Stimulated activated CD8-positive, alpha-beta memory T cell treated with anti-CD3 and anti-CD28 coated beads, Interleukin-4, amount 100 ng/mL, for 4 hours (primary cell): ENCODE results near the gene CPE.

Source experiments
- DNase-seq, 2 donors: peaks; one replicate each; pipeline ENCODE4 v3.0.0-alpha.2; 2020; ENCODE audit warnings: low read depth in 2 of 2, low spot score in 1 of 2

Gene CPE

GRCh38 chr4:165505958-165506837 lies 127.4 kb downstream of the CPE start:
- DNase-seq, result no peak

GRCh38 chr4:165506849-165507248 lies 128.0 kb downstream of the CPE start:
- DNase-seq, result no peak

DNA sequence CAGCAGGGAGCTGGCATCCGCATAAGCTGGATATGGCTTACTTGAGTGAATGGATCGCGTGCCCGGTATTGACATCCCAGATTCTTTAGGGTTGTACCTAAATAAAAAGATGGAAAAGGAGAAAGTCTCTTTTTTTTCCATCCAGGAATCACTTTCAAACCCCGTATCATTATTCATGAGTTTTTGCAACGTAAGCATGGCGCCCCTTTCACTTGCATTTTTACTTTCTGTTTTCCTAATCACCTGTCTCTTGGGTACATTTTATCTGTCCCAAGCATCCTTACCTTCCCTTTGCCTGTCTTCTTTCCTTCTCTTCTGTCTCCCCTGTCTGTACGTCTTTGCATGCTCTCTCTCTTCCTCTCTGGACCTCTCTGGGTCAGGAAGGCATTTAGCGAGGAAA lies 128.6 kb downstream of the CPE start:
- DNase-seq, result no peak

DNA sequence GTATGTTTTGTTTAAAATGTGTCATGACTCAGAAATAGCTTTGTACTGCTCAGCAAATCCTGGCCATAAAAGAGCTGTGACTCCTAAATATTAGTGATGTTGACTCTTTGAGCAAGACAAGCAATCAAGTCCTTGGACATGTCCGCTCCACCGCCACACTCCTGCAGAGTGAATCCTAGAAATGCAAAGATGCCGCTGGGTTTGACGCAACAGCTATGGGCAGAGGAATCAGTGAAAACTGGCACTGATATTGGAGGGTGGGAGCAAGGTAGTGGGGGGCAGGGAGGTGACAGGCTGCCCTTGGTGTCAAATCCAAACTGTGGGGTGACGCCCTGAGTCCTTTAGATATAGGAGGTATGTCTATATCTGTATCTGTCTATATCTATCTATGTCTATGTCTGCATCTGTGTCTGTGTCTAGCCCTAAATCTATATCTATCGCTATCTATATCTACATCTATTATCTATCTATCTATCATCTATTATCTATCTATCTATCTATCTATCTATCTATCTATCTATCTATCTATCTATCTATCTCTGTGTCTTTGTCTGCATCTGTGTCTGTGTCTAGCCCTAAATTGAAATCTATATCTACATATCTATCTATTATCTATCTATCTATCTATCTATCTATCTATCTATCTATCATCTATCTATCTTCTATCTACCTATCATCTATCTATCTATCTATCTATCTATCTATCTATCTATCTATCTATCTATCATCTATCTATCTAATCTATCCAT lies 129.7 kb downstream of the CPE start:
- DNase-seq, result no peak

DNA sequence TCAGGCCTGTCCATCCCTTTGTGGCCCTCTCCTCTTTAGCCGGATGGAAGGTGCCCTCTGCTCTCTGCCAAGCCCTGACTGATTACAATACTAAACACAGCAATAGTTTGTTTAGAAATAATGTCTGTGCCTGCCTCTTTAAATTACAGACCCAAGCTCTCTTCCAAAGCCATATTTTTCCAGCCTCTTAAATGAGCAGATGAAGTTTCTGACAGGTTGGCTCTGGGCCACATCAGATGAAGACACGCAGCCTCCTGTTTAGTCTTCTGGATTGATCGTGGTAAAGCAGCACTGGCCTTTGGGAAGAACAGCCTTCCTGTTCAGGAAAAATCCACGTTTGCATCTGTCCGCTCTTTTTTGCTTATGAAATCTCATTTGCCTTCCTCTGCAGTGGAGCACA lies 133.6 kb downstream of the CPE start:
- DNase-seq, result no peak

- no peak for DNase-seq
These were observed 135.9 kb downstream of the CPE start for GRCh38 chr4:165514739-165515138.

GRCh38 chr4:165515201-165515600 lies 136.4 kb downstream of the CPE start:
- no peak for DNase-seq

DNA sequence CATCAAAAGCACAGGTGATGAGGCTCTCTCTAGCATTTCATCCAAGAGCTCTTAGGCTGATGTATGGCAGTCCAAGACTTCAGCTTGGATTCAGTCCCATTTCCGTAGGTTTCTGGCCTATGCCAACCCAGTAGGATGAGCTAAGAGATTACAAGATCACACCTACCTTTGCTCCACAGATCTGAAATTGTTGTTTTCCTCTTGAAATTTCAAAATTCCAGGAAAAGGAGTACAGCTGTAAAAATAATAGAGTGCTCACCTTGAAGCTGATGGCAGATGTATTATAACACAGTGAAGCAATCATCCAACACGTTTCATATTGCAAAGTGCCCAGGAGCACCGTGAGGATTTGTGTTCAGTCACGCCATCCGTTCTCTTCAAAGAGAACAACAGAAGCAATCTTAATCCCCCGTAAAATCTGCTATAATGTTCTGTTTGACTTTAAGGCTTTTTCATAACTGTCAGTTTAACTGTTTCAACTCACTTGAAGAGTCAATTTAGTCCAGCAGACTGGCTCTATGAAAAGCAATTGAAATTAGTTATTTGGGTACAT lies 137.5 kb downstream of the CPE start:
- DNase-seq, result no peak

DNA sequence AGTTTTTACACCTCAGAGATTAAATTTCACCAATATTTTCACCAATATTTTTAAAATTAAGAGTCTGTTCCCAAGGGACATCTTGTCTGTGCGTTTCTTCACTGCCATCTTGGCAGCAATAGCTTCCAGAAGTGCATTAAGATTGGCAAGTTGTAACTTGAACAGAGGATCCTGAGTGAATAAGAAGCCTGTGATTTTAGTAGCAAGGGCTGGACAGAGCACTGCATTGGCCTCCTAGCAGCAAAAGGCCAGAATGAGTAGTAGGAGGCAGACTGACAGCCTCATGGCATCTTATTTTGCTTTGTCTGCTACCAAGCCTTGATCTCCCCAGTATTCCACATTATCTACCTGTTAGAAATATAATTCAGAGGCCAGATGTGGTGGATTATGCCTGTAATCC lies 138.4 kb downstream of the CPE start:
- DNase-seq, result no peak

DNA sequence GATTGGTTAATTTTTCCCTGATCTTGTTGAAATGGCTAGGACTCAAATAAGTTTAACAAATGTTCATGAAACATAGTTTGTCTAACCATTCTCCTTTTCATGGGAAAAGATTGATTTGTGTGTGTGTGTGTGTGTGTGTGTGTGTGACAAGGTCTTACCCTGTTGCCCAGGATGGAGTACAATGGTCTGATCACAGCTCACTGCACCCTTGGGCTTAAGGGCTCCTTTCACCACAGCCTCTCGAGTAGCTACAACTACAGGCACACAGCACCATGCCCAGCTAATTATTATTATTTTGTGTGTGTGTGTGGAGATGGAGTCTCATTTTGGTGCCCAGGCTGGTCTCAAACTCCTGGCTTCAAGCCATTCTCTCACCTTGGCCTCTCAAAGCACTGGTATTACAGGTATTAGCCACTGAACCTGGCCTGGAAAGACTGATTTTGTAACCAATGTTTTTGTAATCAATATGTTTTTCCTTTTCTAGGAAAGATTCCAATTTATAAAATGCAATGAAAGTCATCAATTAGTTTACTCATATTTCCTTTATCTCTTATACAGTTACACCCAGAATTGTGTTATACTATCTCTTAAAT lies 139.3 kb downstream of the CPE start:
- no peak for DNase-seq

DNA sequence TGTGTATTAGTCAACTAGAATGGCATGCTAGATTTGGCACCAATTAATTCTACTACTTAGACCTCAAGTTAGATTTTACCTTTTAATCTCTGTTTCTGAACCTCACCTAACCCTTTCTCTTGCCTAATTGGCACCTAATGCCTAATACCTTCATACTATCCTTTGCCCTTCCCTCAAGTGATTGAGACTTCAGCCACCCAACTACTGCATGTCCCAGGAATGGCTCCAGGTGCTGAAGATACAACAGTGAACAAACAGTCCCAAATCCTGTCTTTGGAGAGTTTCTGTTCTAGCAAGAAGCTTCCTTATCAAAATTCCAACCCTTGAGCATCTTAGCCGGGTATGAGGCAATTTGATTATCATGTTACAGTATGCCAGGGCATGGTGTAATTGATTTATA lies 139.9 kb downstream of the CPE start:
- DNase-seq, result no peak

GRCh38 chr4:165519591-165519990 lies 140.8 kb downstream of the CPE start:
- no peak for DNase-seq

DNA sequence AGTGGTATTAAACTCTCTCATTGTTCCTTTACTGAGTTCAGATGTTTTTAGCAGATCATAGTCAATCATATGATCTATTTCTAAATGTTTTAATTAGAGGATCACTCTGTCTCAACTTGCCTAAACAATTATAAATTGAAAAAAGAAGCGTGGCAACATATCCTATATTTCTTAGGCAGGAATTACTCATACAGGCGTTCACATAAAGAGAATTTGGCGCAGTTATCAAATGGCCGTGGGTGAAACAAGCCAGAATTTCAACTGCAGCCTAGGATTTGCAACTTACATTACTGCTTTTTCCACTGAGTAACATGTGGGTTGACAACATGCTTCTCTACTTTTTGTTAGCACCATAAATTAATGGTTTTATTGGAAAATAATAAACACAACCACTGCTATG lies 141.3 kb downstream of the CPE start:
- no peak for DNase-seq

GRCh38 chr4:165522050-165522449 lies 143.2 kb downstream of the CPE start:
- no peak for DNase-seq

GRCh38 chr4:165524532-165525190 lies 145.9 kb downstream of the CPE start:
- no peak for DNase-seq

DNA sequence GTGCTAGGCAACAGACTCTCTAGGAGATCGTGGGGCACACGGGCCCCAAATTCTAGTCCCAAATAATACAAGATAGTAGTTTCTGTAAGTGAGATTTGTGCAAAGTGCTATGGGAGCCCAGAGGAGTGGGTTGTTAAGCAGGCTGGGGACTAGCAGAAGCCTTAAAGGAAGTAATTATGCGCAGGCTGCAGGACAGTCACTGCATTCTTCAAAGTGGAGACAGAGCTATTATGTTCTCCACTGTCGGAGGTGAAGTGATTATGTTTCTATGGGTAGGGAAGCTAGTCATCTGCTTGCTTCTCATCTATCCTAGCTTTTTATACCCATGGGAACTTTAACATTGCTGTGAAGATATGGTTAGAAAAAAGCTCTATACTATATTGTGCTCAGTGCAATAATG lies 154.2 kb downstream of the CPE start:
- DNase-seq, result no peak

- DNase-seq, result no peak
These were observed 158.3 kb downstream of the CPE start for GRCh38 chr4:165537028-165537648.

- no peak for DNase-seq
These were observed 161.0 kb downstream of the CPE start for GRCh38 chr4:165539801-165540200.

DNA sequence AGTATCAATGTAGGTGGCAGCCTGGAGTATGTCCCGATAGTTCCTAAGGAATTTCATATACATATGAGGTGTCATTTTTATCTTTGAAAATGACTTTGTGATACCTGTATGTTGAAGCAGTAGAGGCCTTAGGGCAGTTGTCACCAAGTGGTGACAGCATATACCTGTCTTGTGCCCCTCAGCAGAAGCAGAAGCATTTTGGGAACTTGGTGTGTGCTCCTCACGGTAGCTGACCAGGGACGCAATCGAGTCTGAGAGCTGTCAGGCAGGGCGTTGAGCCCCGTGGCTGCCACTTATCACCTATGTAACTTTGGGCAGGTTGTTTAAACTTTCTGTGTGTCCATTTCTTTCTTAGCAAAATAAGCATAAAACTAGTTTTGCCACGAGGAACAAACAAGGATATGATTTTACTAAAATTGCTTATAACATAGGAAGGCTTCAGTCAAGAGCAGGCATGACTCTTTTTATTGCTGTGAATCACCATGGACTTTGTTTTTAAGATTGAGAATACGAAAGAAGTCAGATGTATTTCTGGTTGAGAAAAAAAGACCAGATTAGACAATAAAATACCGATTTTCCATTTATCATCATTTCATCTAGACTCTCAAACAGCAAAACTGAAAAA lies 161.5 kb downstream of the CPE start:
- DNase-seq, result no peak

DNA sequence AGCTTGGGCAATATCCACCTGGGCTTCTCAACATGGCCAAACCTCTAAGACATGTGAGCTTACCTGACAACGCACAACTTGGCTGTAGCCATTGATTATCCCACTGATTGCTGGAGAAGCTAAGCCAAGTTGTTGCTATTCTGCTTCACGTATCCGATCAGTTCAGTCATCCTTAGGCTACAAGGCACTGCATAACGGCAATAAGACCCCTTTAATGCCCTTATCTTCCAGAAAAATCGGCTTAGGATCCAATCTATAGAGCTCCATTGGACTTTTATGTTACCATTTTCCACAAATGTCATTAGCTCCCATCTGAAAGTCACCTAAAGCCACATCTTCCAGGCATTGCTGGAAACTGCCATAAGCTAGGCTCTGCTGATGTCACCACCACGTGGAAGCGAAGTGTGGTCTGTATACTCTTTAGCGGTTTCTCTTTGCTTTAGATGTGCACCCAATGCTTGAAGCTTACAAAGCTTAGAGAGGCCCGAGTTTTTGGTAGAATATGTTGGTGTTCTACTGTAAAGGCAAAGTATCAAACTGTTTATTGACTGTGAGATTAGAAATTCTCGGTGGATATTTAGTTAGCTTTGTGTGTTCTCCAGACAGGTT lies 163.1 kb downstream of the CPE start:
- no peak for DNase-seq
